Duodenal mucosa (tissue), 2 donors: Measurements from ENCODE around the gene SLC52A1.
"Not testable (repeated sequence)": the region's sequence is repeated elsewhere in the genome, so short reads cannot be mapped to it uniquely, and the experiment has no call there.

ENCODE experiments used
- H3K27ac ChIP-seq: one replicate; pipeline ENCODE4 v1.7.0; 2013; ENCODE audit warnings: low read depth, low read length
- H3K27me3 ChIP-seq, 2 donors: one replicate each; pipeline ENCODE4 v1.7.0; 2013; ENCODE audit warnings: low read length in 2 of 2, control low read depth in 1 of 2; ENCODE audit not compliant: insufficient read depth in 2 of 2, control insufficient read depth in 1 of 2
- H3K36me3 ChIP-seq, 2 donors: one replicate each; pipeline ENCODE4 v1.7.0; 2013; ENCODE audit warnings: low read length in 2 of 2, control low read depth in 1 of 2; ENCODE audit not compliant: insufficient read depth in 2 of 2, control insufficient read depth in 1 of 2
- H3K4me1 ChIP-seq, 2 donors: one replicate each; pipeline ENCODE4 v1.7.0; 2013; ENCODE audit warnings: low read length in 2 of 2, control low read depth in 1 of 2; ENCODE audit not compliant: insufficient read depth in 2 of 2, control insufficient read depth in 1 of 2
- H3K4me3 ChIP-seq, 2 donors: one replicate each; pipeline ENCODE4 v1.7.0; 2013; ENCODE audit warnings: low read length in 2 of 2, low read depth in 1 of 2
- H3K9ac ChIP-seq, 2 donors: one replicate each; pipeline ENCODE4 v1.7.0; 2013; ENCODE audit warnings: low read length in 2 of 2, low read depth in 1 of 2
- H3K9me3 ChIP-seq, 2 donors: one replicate each; pipeline ENCODE4 v1.7.0; 2013; ENCODE audit warnings: low read length in 2 of 2, control low read depth in 1 of 2; ENCODE audit not compliant: control insufficient read depth in 1 of 2

SLC52A1 gene

DNA sequence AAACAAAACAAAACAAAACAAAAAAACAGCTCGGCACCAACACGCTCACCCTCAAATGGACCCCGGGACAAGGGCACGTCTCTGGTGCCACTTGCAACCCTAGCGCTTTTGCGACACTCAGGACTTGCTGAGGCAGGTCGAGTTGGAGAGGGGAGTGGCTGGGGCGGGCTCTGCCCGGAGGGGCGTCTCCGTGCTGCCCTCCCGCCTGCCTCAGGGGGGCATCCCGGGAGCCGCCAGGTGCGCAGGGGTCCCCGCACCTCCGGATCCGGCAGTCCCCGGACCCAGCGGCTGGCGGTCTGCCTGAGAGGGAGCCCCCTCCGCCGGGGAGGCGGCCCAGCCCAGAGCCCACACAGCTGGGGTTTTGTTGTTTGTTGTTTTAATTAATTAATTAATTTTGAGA lies at the start of gene SLC52A1:
SLC52A1 (minus strand) TSS at position 112 of the 400 bp plus-strand sequence. CDS start 820 bp downstream, outside the sequence.
- H3K27ac ChIP-seq: no peak within 1 kb of the TSS
- no peaks in the 10 kb centered on the region for H3K9me3 ChIP-seq
- no peaks in the 10 kb centered on the region for H3K36me3 ChIP-seq
- peak within 1 kb of the TSS; percentile 55 to 65 for H3K4me3 ChIP-seq
- peak within 1 kb of the TSS; percentile 48 to 51 for H3K9ac ChIP-seq
- H3K27me3 ChIP-seq: no peaks in the 10 kb centered on the region
- H3K4me1 ChIP-seq: peaks cover 15 to 25% of the 10 kb centered on the region in 2 donors

DNA sequence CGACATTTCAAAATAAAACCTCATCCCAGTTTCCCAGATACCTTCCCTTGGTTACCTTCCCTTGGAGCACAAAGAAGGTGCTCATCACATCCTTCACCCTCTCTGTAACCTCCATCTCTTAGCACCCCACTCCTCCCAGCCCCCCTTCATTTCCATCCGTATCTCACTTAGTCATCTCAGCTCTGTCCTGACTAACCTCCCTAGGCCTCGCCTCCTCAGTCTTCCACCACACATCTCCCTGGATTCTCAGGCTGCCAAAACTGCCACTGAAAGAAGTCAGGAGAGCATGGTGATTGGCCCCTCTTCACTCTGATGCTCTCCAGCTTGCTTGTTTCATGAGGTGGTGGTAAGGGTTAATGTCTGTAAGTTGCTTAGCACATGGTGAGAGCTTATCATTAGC lies 45.4 kb upstream of the SLC52A1 start:
- H3K27me3 ChIP-seq: no peaks in the 10 kb centered on the region
- H3K9me3 ChIP-seq: peaks cover 14 to 22% of the 10 kb centered on the region in 2 donors
- H3K27ac ChIP-seq: no peak overlapping the region
- H3K9ac ChIP-seq: no peak overlapping the region
- peaks cover 9 to 13% of the 10 kb centered on the region in 2 donors for H3K36me3 ChIP-seq
- H3K4me1 ChIP-seq: peaks cover 5 to 16% of the 10 kb centered on the region in 2 donors
- H3K4me3 ChIP-seq: no peak overlapping the region

DNA sequence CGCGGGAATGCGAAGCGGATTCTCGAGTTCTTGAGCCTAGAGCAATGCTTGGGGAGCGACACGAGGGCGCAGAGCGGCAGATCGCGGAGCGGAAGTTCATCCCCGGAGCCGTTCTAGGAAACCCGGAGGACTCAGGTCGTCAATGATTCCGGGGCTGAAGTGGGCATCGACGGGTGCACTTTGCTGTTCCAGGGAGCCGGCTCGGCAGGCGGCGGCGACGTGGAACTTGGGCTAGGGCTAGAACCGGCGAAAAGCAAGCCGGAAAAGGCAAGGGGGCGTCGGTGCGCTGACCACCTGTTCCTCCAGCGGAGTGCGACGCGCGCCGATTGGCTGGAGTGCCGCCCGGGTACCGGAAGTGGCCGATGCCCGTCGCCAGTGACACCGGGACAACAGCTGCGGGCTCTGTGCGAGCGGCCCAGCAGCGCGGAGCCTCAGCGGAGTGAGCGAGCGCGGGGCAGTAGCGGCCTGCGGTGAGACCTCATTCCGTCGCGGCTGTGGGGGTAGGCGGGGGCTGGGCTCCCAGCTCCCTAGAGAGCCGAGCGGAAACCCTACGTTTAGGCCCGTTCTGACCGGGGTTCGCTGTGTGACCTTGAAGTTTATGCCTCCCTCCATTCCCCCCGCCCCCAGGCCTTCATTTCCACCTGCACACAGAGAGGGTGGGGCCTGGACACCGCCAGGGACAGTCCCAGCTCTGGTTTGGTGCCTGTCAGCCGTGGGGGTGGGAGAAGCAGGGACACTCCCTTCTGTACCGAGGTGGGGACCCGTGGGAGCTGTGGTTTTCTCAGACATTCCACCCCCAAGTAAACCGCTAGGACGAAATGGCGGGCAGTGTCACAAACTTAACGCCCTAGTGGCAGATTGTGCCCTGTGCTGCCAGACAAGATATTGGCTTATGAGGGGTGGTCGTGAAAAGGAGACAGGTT lies 43.1 kb upstream of the SLC52A1 start, which contains the start of gene ZFP3:
ZFP3 (plus strand) TSS at position 362 of the 923 bp plus-strand sequence. CDS start 13,038 bp downstream, outside the sequence.
- Histone ChIP-seq H3K27ac (peak within 1 kb of the TSS; percentile 89), H3K9me3 (peaks cover 7 to 10% of the 10 kb centered on the region in 2 donors), H3K27me3 (no peaks in the 10 kb centered on the region), H3K4me1 (peaks cover 5 to 16% of the 10 kb centered on the region in 2 donors), H3K4me3 (peak within 1 kb of the TSS; percentile 85 to 98), H3K9ac (peak within 1 kb of the TSS; percentile 86 to 92), H3K36me3 (peaks cover 6 to 12% of the 10 kb centered on the region in 2 donors)

DNA sequence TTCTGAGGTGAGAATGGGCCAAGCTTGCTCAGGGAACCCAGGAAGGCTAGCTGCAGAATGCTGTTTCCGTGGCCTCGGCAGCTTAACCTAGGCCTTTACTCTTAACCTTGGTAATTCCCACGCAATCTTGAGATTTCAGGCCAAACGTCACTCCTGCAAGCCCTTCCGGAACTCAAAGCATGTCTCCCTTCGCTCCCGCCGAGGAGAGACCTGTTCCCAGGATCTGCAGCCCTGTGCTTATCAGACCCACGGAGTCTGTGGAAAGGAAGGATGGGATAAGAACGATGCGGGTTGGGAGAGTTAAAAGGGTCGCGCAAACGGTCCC lies 42.5 kb upstream of the SLC52A1 start:
- H3K9me3 ChIP-seq: peaks cover under 1 to 4% of the 10 kb centered on the region in 2 donors
- H3K4me3 ChIP-seq: peak overlapping the region; percentile 85 to 98
- H3K9ac ChIP-seq: peak overlapping the region; percentile 86 to 92
- no peaks in the 10 kb centered on the region for H3K27me3 ChIP-seq
- peak overlapping the region; percentile 89 for H3K27ac ChIP-seq
- peaks cover 5 to 16% of the 10 kb centered on the region in 2 donors for H3K4me1 ChIP-seq
- peaks cover 2 to 11% of the 10 kb centered on the region in 2 donors for H3K36me3 ChIP-seq

DNA sequence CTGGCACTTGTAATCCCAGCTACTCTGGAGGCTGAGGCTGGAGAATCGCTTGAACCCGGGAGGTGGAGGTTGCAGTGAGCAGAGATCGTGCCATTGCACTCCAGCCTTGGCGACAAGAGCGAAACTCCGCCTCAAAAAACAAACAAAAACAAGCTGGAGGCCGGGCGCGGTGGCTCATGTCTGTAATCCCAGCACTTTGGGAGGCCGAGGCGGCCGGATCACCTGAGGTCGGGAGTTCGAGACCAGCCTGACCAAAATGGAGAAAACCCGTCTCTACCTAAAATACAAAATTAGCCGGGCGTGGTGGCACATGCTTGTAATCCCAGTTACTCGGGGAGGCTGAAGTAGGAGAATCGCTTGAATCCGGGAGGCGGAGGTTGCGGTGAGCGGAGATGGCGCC lies 42.0 kb upstream of the SLC52A1 start:
- H3K36me3 ChIP-seq, H3K27ac ChIP-seq, H3K9me3 ChIP-seq, H3K27me3 ChIP-seq: not testable (repeated sequence)
- Histone ChIP-seq H3K9ac (peak overlapping the region; percentile 86 to 92), H3K4me1 (peaks cover 5 to 16% of the 10 kb centered on the region in 2 donors), H3K4me3 (peak overlapping the region; percentile 85 to 98)

DNA sequence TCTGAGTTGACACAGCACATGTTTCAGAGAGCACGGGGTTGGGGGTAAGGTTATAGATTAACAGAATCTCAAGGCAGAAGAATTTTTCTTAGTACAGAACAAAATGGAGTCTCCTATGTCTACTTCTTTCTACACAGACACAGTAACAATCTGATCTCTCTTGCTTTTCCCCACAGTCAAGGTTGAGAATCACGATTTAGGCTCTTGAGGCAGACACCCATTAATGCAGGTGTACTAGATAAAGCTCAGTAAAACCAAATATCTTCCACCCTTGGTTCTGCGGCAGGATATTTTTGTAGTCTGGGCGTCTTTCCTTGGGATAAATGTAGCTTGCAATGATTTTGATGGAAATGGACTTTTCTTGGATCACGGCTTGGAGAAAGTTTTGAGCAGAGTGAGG lies 40.2 kb upstream of the SLC52A1 start:
- H3K4me1 ChIP-seq: peaks cover 5 to 16% of the 10 kb centered on the region in 2 donors
- not testable (repeated sequence) for H3K9ac ChIP-seq, H3K4me3 ChIP-seq, H3K27ac ChIP-seq, H3K9me3 ChIP-seq, H3K27me3 ChIP-seq, H3K36me3 ChIP-seq

DNA sequence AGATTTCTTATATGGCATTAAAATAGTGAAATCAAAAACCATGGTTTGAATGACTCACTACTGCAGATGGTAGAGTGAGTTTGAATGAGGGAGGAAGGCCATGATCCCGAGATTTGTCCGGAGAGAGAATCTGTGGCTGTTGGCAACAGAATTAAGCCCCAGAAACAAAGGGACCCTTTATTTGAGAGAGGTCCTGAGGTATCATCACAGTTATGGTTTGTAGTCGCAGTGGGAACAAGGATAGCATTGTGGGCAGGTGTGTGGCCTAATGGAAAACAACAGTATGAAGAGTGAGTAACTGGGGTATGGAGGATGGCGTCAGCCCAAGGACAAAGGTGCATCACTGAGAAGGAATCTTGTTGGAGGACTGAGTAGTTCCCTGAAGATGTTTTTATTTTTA lies 34.5 kb upstream of the SLC52A1 start:
- Histone ChIP-seq H3K9me3 (no peaks in the 10 kb centered on the region), H3K27me3 (no peaks in the 10 kb centered on the region), H3K36me3 (no peaks in the 10 kb centered on the region), H3K9ac (no peak overlapping the region), H3K4me1 (no peaks in the 10 kb centered on the region), H3K27ac (no peak overlapping the region), H3K4me3 (no peak overlapping the region)

DNA sequence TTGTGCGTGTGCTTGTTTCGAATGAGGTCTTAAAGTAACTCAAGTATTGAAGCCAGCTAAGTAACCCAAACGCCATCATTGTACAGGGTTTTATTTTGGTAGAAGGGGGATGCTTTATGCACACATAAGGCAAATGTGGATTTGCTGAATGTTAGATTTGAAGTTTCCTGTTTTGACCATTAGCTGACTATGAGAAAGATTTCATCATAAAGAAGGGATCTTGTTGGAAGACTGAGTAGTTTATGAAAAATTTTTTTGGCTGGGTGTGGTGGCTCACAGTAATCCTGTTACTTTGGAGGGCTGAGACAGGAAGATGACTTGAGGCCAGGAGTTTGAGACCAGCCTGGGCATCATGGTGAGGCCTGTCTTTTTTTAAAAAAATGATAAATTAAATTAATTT lies 33.0 kb upstream of the SLC52A1 start:
- no peak overlapping the region for H3K27ac ChIP-seq
- H3K36me3 ChIP-seq: no peaks in the 10 kb centered on the region
- no peaks in the 10 kb centered on the region for H3K9me3 ChIP-seq
- no peak overlapping the region for H3K4me3 ChIP-seq
- no peak overlapping the region for H3K9ac ChIP-seq
- H3K4me1 ChIP-seq: no peaks in the 10 kb centered on the region
- H3K27me3 ChIP-seq: no peaks in the 10 kb centered on the region

DNA sequence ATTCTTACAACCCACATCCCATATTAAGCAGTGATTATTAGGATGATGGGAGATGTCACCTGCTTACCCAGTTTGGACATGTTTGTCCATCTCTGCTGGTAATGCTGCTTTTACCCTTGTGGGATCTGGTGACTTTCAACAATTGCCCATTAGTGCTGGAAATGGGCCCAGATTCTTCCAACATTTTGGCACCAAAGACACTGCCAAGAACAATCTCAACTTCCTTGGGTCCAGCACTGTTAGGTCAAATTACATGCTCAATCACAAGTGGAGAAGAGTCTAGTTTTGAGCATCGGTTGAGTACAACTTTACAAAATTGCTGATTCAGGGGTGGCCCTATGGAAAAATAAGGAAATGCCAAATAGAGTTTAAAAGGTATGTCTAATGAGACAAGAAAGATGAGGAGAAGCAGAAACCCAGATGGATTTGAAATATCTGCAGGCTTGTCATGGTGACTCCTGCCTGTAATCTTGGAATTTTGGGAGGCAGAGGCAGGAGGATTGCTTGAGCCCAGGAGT lies 30.1 kb upstream of the SLC52A1 start:
- Histone ChIP-seq H3K4me3 (no peak overlapping the region), H3K27ac (no peak overlapping the region), H3K4me1 (no peaks in the 10 kb centered on the region), H3K36me3 (no peaks in the 10 kb centered on the region), H3K27me3 (no peaks in the 10 kb centered on the region), H3K9me3 (no peaks in the 10 kb centered on the region), H3K9ac (no peak overlapping the region)

DNA sequence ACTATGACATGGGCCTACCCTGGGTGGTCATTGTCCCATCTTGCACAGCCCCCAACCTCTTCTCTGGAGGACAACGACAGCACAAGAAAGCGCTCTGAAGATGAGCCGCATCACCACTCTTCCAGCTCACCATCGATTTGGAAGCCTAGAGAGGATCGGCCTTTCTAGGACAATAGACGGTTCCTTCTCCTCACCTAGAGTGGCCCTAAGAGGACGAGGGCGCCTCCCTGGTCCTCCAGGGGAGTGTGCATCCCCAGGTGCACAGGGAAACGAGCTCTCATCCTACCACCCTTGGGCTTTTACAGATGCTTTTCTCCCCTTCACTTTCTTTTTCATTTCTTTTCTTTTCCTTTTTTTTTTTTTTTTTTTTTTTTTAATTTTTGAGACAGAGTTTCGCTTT lies 20.3 kb upstream of the SLC52A1 start:
- H3K4me1 ChIP-seq: no peaks in the 10 kb centered on the region
- no peak overlapping the region for H3K4me3 ChIP-seq
- no peak overlapping the region for H3K27ac ChIP-seq
- H3K9ac ChIP-seq: no peak overlapping the region
- no peaks in the 10 kb centered on the region for H3K27me3 ChIP-seq
- no peaks in the 10 kb centered on the region for H3K9me3 ChIP-seq
- no peaks in the 10 kb centered on the region for H3K36me3 ChIP-seq
